ENCODE measurements around the gene CPSF7. TPM values are rescaled to one million over a fixed set of nuclear protein-coding genes. Genes with fewer than 3 reads are reported as not detected.
A peak's percentile ranks its signal among the peaks of the same experiment; 100 is the strongest.
"Not testable (repeated sequence)": the region's sequence is repeated elsewhere in the genome, so short reads cannot be mapped to it uniquely, and the experiment has no call there.

The CPSF7 gene
- total RNA-seq, 2 donors from 2014 or later: 56.2 to 65.8 TPM

GRCh38 chr11:61474013-61474643, 44.4 kb upstream of the CPSF7 start:
- intact Hi-C loops (cut with DNase I): no loop called here
- Histone ChIP-seq H3K4me1 (no peaks in the 10 kb centered on the region), H3K4me3 (no peak overlapping the region), H3K27ac (no peak overlapping the region), H3K36me3 (no peaks in the 10 kb centered on the region), H3K9me3 (no peaks in the 10 kb centered on the region), H3K27me3 (no peaks in the 10 kb centered on the region), H3K9ac (ENCODE audit: low read depth in 2 of 2, low read length in 2 of 2) (no peak overlapping the region)
- no peak for TF ChIP-seq CTCF (IDR thresholded peaks at IDR 0.05)
- DNase-seq: no peak

GRCh38 chr11:61473370-61474012, 43.7 kb upstream of the CPSF7 start:
- intact Hi-C loops (cut with DNase I): no loop called here
- H3K9ac ChIP-seq (ENCODE audit: low read depth in 2 of 2, low read length in 2 of 2): no peak overlapping the region
- H3K4me3 ChIP-seq: no peak overlapping the region
- no peak overlapping the region for H3K27ac ChIP-seq
- H3K27me3 ChIP-seq: no peaks in the 10 kb centered on the region
- no peak for TF ChIP-seq CTCF (IDR thresholded peaks at IDR 0.05)
- no peaks in the 10 kb centered on the region for H3K4me1 ChIP-seq
- H3K36me3 ChIP-seq: no peaks in the 10 kb centered on the region
- DNase-seq: peak; percentile 31
- no peaks in the 10 kb centered on the region for H3K9me3 ChIP-seq

GRCh38 chr11:61472868-61473267, 43.1 kb upstream of the CPSF7 start:
- Histone ChIP-seq H3K4me1 (no peaks in the 10 kb centered on the region), H3K36me3 (no peaks in the 10 kb centered on the region), H3K27me3 (no peaks in the 10 kb centered on the region), H3K9me3 (no peaks in the 10 kb centered on the region), H3K9ac (ENCODE audit: low read depth in 2 of 2, low read length in 2 of 2) (no peak overlapping the region), H3K4me3 (no peak overlapping the region), H3K27ac (no peak overlapping the region)
- TF ChIP-seq CTCF (IDR thresholded peaks at IDR 0.05): no peak
- intact Hi-C loops (cut with DNase I): no loop called here
- DNase-seq: no peak

- Histone ChIP-seq H3K27ac (no peak overlapping the region), H3K9ac (ENCODE audit: low read depth in 2 of 2, low read length in 2 of 2) (no peak overlapping the region), H3K4me1 (no peaks in the 10 kb centered on the region), H3K27me3 (no peaks in the 10 kb centered on the region), H3K9me3 (no peaks in the 10 kb centered on the region), H3K36me3 (no peaks in the 10 kb centered on the region), H3K4me3 (no peak overlapping the region)
- TF ChIP-seq CTCF (IDR thresholded peaks at IDR 0.05): no peak
- peak; percentile 34 for DNase-seq
- intact Hi-C loops (cut with DNase I): no loop called here
These were observed 42.5 kb upstream of the CPSF7 start for GRCh38 chr11:61472282-61472681.

- Histone ChIP-seq H3K4me1 (no peaks in the 10 kb centered on the region), H3K27me3 (no peaks in the 10 kb centered on the region), H3K36me3 (no peaks in the 10 kb centered on the region), H3K9ac (ENCODE audit: low read depth in 2 of 2, low read length in 2 of 2) (no peak overlapping the region), H3K27ac (no peak overlapping the region), H3K9me3 (no peaks in the 10 kb centered on the region), H3K4me3 (no peak overlapping the region)
- intact Hi-C loops (cut with DNase I): no loop called here
- no peak for TF ChIP-seq CTCF (IDR thresholded peaks at IDR 0.05)
- no peak for DNase-seq
These were observed 38.2 kb upstream of the CPSF7 start for GRCh38 chr11:61468002-61468401.

- H3K4me3 ChIP-seq; DNase-seq; intact Hi-C loops (cut with DNase I); H3K4me1 ChIP-seq; H3K27ac ChIP-seq; H3K9ac ChIP-seq (ENCODE audit: low read depth in 2 of 2, low read length in 2 of 2); H3K27me3 ChIP-seq; H3K36me3 ChIP-seq; H3K9me3 ChIP-seq: not testable (repeated sequence)
These were observed 37.8 kb upstream of the CPSF7 start for GRCh38 chr11:61467602-61468001.

Data from colonic mucosa (tissue), 4 donors.